ENCODE results near the gene GBX2. TPM values are rescaled to one million over a fixed set of nuclear protein-coding genes. Genes with fewer than 3 reads are reported as not detected.

The GBX2 gene
- total RNA-seq, 4 donors from 2014 or later: not detected

GRCh38 chr2:236200378-236200777 lies 32.2 kb upstream of the GBX2 start:
- no peak for TF ChIP-seq CTCF (IDR thresholded peaks at IDR 0.05; ENCODE audit: low read depth)

GRCh38 chr2:236196366-236196765 lies 28.2 kb upstream of the GBX2 start:
- TF ChIP-seq CTCF (IDR thresholded peaks at IDR 0.05; ENCODE audit: low read depth): no peak

GRCh38 chr2:236195726-236196125 lies 27.5 kb upstream of the GBX2 start:
- no peak for TF ChIP-seq CTCF (IDR thresholded peaks at IDR 0.05; ENCODE audit: low read depth)

- no peak for TF ChIP-seq CTCF (IDR thresholded peaks at IDR 0.05; ENCODE audit: low read depth)
These were observed 26.6 kb upstream of the GBX2 start for GRCh38 chr2:236194786-236195185.

GRCh38 chr2:236193026-236193425 lies 24.8 kb upstream of the GBX2 start:
- no peak for TF ChIP-seq CTCF (IDR thresholded peaks at IDR 0.05; ENCODE audit: low read depth)

GRCh38 chr2:236190674-236191073 lies 22.5 kb upstream of the GBX2 start:
- TF ChIP-seq CTCF (IDR thresholded peaks at IDR 0.05; ENCODE audit: low read depth): no peak

- TF ChIP-seq CTCF (IDR thresholded peaks at IDR 0.05; ENCODE audit: low read depth): no peak
These were observed 16.5 kb upstream of the GBX2 start for GRCh38 chr2:236184701-236185100.
